Measurements from ENCODE around the gene HARBI1.
"Not testable (repeated sequence)": the region's sequence is repeated elsewhere in the genome, so short reads cannot be mapped to it uniquely, and the experiment has no call there.

HARBI1 gene

GRCh38 chr11:46597155-46597554 is 19.9 kb downstream of the HARBI1 start:
- ATAC-seq (replicated peaks), result no peak
- no peak overlapping the region for H3K4me3 Mint-ChIP-seq

GRCh38 chr11:46594785-46595184 is 22.2 kb downstream of the HARBI1 start:
- DNase-seq (no peak), ATAC-seq (replicated peaks) (no peak)
- Mint-ChIP-seq H3K4me3 (peak overlapping the region in 1 of 2 donors; percentile 94), H3K27ac (no peak overlapping the region), H3K9me3 (no peaks in the 10 kb centered on the region), H3K36me3 (peaks cover 7 to 10% of the 10 kb centered on the region in 2 donors), H3K4me1 (peaks cover 18 to 33% of the 10 kb centered on the region in 2 donors), H3K27me3 (no peaks in the 10 kb centered on the region)

More at GRCh38 chr11:46597155-46597554, 19.9 kb downstream of the HARBI1 start:
- Mint-ChIP-seq H3K27me3 (no peaks in the 10 kb centered on the region), H3K27ac (no peak overlapping the region), H3K36me3 (peaks cover 0 to 4% of the 10 kb centered on the region in 2 donors), H3K4me1 (peaks cover 20 to 39% of the 10 kb centered on the region in 2 donors), H3K9me3 (no peaks in the 10 kb centered on the region)
- DNase-seq, result no peak

- no peaks in the 10 kb centered on the region for H3K27me3 Mint-ChIP-seq
- H3K27ac Mint-ChIP-seq, result peak overlapping the region; percentile 90
- peak in 1 of 2 donors; percentile 14 for ATAC-seq (replicated peaks)
- H3K4me3 Mint-ChIP-seq, result peak overlapping the region; percentile 88 to 94
- H3K4me1 Mint-ChIP-seq, result peaks cover 18 to 33% of the 10 kb centered on the region in 2 donors
- H3K9me3 Mint-ChIP-seq, result no peaks in the 10 kb centered on the region
- no peak for DNase-seq
- peaks cover 8% of the 10 kb centered on the region in 2 donors for H3K36me3 Mint-ChIP-seq
Observed at GRCh38 chr11:46594374-46594700, 22.7 kb downstream of the HARBI1 start.

- Mint-ChIP-seq H3K27me3 (no peaks in the 10 kb centered on the region), H3K36me3 (peaks cover 8 to 10% of the 10 kb centered on the region in 2 donors), H3K9me3 (no peaks in the 10 kb centered on the region), H3K4me3 (peak within 1 kb of the TSS; percentile 88 to 94), H3K4me1 (peaks cover 18 to 38% of the 10 kb centered on the region in 2 donors), H3K27ac (peak within 1 kb of the TSS; percentile 90)
- ATAC-seq (replicated peaks) (peak; percentile 87 to 95), DNase-seq (peak; percentile 88)
Observed at GRCh38 chr11:46593550-46594373, 23.3 kb downstream of the HARBI1 start, which contains the start of gene AMBRA1. TSS of gene AMBRA1 (minus strand) at chr11:46594023. CDS start at chr11:46548380, 45,643 bp downstream.

- Mint-ChIP-seq H3K27ac (peak overlapping the region; percentile 79), H3K4me3 (no peak overlapping the region), H3K9me3 (no peaks in the 10 kb centered on the region), H3K27me3 (no peaks in the 10 kb centered on the region), H3K36me3 (peaks cover 11 to 20% of the 10 kb centered on the region in 2 donors), H3K4me1 (peaks cover 22 to 47% of the 10 kb centered on the region in 2 donors)
- DNase-seq (no peak), ATAC-seq (replicated peaks) (no peak)
Observed at GRCh38 chr11:46590740-46591605, 26.1 kb downstream of the HARBI1 start.

GRCh38 chr11:46588915-46589314 is 28.1 kb downstream of the HARBI1 start:
- peaks cover 11 to 23% of the 10 kb centered on the region in 2 donors for H3K36me3 Mint-ChIP-seq
- ATAC-seq (replicated peaks), result no peak
- H3K9me3 Mint-ChIP-seq, result no peaks in the 10 kb centered on the region

GRCh38 chr11:46588131-46588530 is 28.9 kb downstream of the HARBI1 start:
- Mint-ChIP-seq H3K9me3 (no peaks in the 10 kb centered on the region), H3K4me1 (peaks cover 17 to 36% of the 10 kb centered on the region in 2 donors), H3K27me3 (no peaks in the 10 kb centered on the region)

More at GRCh38 chr11:46588915-46589314, 28.1 kb downstream of the HARBI1 start:
- H3K4me1 Mint-ChIP-seq, result peaks cover 18 to 40% of the 10 kb centered on the region in 2 donors
- no peak overlapping the region for H3K27ac Mint-ChIP-seq
- H3K4me3 Mint-ChIP-seq, result no peak overlapping the region
- DNase-seq, result no peak
- no peaks in the 10 kb centered on the region for H3K27me3 Mint-ChIP-seq

GRCh38 chr11:46583513-46583912 is 33.5 kb downstream of the HARBI1 start:
- not testable (repeated sequence) for H3K9me3 Mint-ChIP-seq; ATAC-seq (replicated peaks); H3K27ac Mint-ChIP-seq; H3K4me3 Mint-ChIP-seq; DNase-seq; H3K27me3 Mint-ChIP-seq
- Mint-ChIP-seq H3K36me3 (peaks cover 13 to 32% of the 10 kb centered on the region in 2 donors), H3K4me1 (peaks cover 16 to 29% of the 10 kb centered on the region in 2 donors)

More at GRCh38 chr11:46588131-46588530, 28.9 kb downstream of the HARBI1 start:
- H3K36me3 Mint-ChIP-seq, result peaks cover 11 to 23% of the 10 kb centered on the region in 2 donors
- ATAC-seq (replicated peaks) (no peak), DNase-seq (no peak)
- H3K27ac Mint-ChIP-seq, result peak overlapping the region; percentile 53
- no peak overlapping the region for H3K4me3 Mint-ChIP-seq

GRCh38 chr11:46582588-46582987 is 34.4 kb downstream of the HARBI1 start:
- ATAC-seq (replicated peaks) (no peak), DNase-seq (no peak)
- Mint-ChIP-seq H3K4me1 (peaks cover 11 to 22% of the 10 kb centered on the region in 2 donors), H3K9me3 (peaks cover 2 to 3% of the 10 kb centered on the region in 2 donors), H3K36me3 (peaks cover 14 to 28% of the 10 kb centered on the region in 2 donors), H3K4me3 (no peak overlapping the region), H3K27ac (no peak overlapping the region), H3K27me3 (no peaks in the 10 kb centered on the region)

GRCh38 chr11:46577058-46577457 is 40.0 kb downstream of the HARBI1 start:
- no peaks in the 10 kb centered on the region for H3K27me3 Mint-ChIP-seq
- peaks cover 16 to 29% of the 10 kb centered on the region in 2 donors for H3K36me3 Mint-ChIP-seq
- DNase-seq, result no peak
- no peak for ATAC-seq (replicated peaks)
- H3K27ac Mint-ChIP-seq, result no peak overlapping the region
- H3K4me1 Mint-ChIP-seq, result peaks cover 25 to 47% of the 10 kb centered on the region in 2 donors
- H3K4me3 Mint-ChIP-seq, result no peak overlapping the region
- peaks cover 0 to 2% of the 10 kb centered on the region in 2 donors for H3K9me3 Mint-ChIP-seq

- ATAC-seq (replicated peaks) (peak; percentile 38 to 67), DNase-seq (no peak)
- Mint-ChIP-seq H3K27me3 (no peaks in the 10 kb centered on the region), H3K4me1 (peaks cover 17 to 41% of the 10 kb centered on the region in 2 donors), H3K36me3 (peaks cover 12 to 17% of the 10 kb centered on the region in 2 donors), H3K27ac (peak overlapping the region; percentile 47), H3K4me3 (no peak overlapping the region), H3K9me3 (peaks cover 0 to 2% of the 10 kb centered on the region in 2 donors)
Observed at GRCh38 chr11:46574656-46575055, 42.4 kb downstream of the HARBI1 start.

- DNase-seq (no peak), ATAC-seq (replicated peaks) (no peak)
- Mint-ChIP-seq H3K4me1 (peaks cover 9 to 25% of the 10 kb centered on the region in 2 donors), H3K27ac (no peak overlapping the region), H3K36me3 (peaks cover 4 to 9% of the 10 kb centered on the region in 2 donors), H3K9me3 (no peaks in the 10 kb centered on the region), H3K4me3 (no peak overlapping the region), H3K27me3 (no peaks in the 10 kb centered on the region)
Observed at GRCh38 chr11:46570790-46571398, 46.1 kb downstream of the HARBI1 start.

GRCh38 chr11:46565232-46565840 is 51.7 kb downstream of the HARBI1 start:
- DNase-seq, result no peak
- Mint-ChIP-seq H3K36me3 (peaks cover 3 to 4% of the 10 kb centered on the region in 2 donors), H3K27ac (no peak overlapping the region), H3K27me3 (no peaks in the 10 kb centered on the region), H3K4me3 (no peak overlapping the region), H3K4me1 (peaks cover 14 to 24% of the 10 kb centered on the region in 2 donors), H3K9me3 (no peaks in the 10 kb centered on the region)
- no peak for ATAC-seq (replicated peaks)
